NCI-H226 (cell line): Measurements from ENCODE around the gene HTR4.
"Not testable (repeated sequence)": the region's sequence is repeated elsewhere in the genome, so short reads cannot be mapped to it uniquely, and the experiment has no call there.

ENCODE experiments used
- DNase-seq: peaks from one replicate; pipeline ENCODE4 v3.0.0-alpha.2; 2015

Gene HTR4

GRCh38 chr5:148468746-148469145 lies 185.6 kb downstream of the HTR4 start:
- DNase-seq: not testable (repeated sequence)

GRCh38 chr5:148467958-148468357 lies 186.4 kb downstream of the HTR4 start:
- DNase-seq: no peak

DNA sequence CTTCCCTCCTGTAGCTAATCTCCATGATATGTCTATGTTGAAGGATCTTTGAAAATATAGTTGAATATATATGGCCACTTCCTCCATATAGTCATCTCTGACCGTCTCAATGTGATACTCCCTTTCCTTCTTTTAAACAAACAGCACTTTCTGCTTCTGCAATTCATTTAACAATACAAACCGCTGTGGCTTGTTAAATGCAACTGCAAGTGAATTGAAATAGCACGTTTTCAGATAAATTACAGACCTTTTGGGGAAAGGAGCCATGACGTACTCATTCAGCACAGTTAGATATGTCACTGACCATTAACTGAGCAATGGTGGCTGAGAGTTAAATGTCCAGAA lies 188.1 kb downstream of the HTR4 start:
- DNase-seq: no peak

GRCh38 chr5:148465381-148466235 lies 188.7 kb downstream of the HTR4 start:
- DNase-seq: no peak

DNA sequence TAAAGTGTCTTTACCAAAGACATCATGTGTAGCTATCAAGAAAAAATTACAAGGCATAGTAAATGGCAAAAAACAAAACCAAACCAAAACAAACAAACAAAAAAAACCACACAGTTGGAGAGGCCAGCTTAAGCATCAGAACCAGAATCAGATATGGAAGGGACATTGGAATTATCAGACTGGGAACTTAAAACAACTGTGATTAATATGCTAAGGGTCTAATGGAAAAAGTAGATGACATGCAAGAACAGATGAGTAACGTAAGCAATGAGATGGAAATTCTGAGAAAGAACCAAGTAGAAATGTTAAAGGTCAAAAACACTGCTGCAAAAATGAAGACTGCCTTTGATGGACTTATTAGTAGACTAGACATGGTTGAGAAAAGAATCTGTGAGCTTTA lies 194.7 kb downstream of the HTR4 start:
- no peak for DNase-seq

- DNase-seq: no peak
Observed at GRCh38 chr5:148458036-148458888, 196.1 kb downstream of the HTR4 start.

DNA sequence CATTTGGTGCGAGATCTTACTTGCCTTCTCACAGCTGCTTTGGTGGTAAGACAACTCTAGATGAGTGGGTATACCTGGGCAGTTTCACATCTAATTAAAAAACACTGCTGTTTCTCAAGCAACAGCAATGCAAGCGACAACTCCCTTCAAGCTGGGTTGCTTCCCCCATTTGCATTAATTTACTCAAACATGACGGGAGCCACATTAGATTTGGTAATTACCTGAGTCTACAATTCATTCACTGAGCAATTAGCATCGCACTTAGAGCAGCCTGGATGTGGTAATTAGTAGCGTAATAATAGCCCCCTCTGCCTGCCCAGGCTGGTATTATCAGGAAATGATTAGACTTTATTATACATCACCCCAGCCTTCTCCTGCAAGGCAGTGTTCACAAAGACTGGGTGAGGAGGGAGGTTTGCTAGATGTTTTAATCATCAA lies 197.1 kb downstream of the HTR4 start:
- DNase-seq: no peak

DNA sequence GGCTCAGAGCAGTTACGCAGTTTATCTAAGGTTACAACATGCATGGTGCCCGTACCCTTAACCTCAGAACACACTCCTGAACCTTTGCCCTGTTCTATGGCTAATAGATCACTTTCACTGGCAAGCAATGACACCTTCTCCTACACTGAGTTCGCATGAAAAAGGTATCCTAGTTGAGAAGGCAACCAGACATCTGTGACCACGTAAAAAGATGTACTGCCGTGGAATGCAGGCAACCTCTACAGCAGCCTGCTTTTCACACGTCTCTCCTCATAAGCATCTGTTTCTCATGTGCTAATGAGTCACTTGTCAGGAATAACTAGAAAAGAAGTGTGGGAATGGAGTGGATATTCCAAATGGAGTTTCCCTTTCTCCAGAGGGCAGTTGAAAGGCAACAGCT lies 199.1 kb downstream of the HTR4 start:
- DNase-seq: no peak

DNA sequence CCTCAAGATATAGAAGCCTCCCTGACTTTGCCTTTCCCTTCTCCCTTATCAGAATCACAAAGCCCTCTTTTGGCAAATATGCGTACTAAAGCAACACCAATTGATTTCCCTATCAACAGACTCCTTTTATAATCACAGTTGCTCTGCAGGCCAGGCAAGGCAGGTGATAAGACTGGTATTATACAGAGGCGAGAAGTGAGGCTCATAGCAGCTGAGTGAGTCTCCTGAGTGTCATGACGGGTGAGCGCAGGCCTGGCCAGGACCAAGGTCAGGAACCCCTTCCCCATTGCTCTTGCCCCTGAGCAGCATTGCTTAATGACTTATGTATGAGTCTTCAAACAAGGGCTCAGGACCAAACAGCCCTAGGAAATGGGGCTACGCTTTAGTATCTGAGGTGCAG lies 199.8 kb downstream of the HTR4 start:
- DNase-seq: no peak

GRCh38 chr5:148452499-148453193 lies 201.7 kb downstream of the HTR4 start:
- no peak for DNase-seq

DNA sequence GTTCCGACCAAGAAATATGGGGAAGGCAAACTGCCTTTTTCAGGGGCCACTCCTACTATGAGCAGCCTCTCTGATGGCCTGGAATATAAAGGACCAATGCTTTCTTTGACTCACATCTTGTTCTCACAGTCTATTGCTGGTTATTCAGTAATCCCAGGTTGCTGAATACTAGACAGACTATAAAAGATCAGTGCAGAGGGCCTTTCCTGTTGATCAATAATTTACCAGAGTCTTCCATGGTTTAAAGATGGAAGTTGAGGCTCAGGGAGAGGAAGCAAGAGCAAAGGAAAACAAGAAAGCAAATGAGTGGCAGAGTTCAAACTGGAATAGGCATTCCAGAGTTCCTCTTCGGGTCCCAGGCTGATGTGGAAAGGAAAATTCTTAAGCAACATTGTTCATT lies 207.7 kb downstream of the HTR4 start:
- DNase-seq: no peak

DNA sequence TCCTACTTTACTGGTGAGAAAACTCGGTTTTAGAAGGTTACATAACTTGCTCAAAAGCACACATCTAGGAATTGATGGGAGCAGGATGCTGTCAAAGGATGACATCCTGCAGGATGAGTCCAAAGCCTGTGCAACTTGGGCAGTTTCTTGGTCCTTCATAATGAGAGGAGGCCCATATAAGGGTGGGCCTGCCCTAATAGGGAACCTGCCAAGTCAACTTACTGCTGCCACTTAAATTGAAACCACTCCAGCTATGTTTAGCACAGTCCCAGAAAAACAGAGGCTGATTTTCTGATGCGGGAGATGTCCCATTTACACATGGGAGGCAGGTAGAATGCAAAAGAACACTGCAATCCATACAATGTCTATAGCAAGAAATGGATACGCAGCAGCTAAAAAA lies 208.7 kb downstream of the HTR4 start:
- no peak for DNase-seq

DNA sequence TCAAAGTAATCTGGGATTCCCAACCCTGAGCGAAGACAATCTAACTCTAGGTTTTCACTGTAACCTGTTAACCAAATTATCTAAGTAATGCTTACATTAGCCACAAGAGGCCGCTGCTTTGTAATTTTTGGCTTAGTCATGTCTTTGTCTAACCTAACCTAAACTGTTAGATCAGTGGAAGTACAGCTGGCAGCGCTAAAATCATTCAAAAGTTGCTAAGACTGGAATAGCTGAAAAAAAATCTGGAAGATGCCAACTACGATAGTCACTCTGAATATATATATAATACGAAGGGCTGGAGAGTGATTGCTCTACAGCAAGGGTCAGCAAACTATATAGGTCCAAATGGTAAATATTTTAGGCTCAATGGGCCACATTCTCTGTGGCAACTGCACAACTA lies 210.3 kb downstream of the HTR4 start:
- DNase-seq: peak; percentile 40

GRCh38 chr5:148443241-148443640 lies 211.1 kb downstream of the HTR4 start:
- no peak for DNase-seq

DNA sequence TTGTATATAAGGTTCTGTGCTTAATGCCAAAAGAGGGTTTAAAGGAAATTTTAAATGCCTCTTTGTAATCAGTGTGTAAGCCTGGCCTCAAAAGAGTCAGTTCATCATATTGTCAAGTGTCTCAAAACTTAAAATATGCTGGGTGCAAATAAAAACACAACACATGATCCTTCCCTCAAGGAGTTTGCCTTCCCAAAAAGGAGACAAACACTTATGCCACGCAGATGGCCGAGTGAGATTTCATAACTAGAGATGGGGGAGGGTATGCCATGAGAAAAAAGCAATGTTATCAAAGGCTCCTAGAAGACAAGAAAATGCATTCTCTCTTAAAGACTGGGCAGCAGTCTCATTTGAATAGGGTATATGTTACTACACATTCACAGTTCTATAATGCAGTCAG lies 215.4 kb downstream of the HTR4 start:
- DNase-seq: no peak

DNA sequence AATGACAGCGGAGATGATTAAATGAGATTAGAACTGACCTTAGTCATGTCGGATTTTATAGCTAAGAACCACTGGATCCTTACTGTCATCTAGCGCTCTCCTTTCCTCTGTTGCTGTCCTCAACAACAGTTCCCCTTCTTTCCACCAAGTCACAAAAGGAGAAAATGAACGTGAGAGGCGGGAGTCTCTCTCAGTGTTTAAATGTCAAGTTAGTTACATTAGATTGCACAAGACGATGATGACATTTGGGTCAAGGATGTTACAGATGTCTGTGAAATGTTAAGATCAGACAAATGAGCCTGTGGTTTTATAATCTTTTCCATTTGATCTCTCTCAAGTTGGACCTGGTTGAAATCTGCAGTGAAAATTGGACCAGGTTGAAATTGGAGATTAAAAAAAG lies 217.1 kb downstream of the HTR4 start:
- DNase-seq: no peak

- DNase-seq: no peak
Observed at GRCh38 chr5:148436029-148436428, 218.3 kb downstream of the HTR4 start.

DNA sequence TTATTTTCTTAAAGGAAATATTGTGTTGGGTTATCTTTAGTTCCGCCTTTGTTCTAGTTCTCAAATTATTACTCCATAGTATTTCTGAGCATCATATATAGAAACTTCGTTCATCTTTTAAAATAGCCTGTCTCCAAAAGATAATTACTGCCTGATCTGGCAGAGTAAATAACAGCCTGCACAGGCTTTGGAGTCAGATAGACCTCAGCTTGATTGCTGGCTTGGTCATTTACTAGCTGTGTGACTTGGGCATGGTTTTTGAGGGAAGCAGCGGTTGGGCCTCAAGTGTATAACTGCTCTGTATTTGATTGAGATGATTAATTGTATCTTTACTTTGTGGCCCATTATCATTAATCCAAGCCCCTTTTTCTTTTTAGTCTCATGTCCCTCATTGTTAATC lies 220.5 kb downstream of the HTR4 start:
- no peak for DNase-seq
